EH (cell line): Measurements from ENCODE around the gene ARAP2.

Experiments used
- DNase-seq: peaks from one replicate; pipeline ENCODE4 v3.0.0-alpha.2; 2015; ENCODE audit warnings: low read depth

ARAP2 gene

GRCh38 chr4:36038491-36038890 is 205.8 kb downstream of the ARAP2 start:
- no peak for DNase-seq

GRCh38 chr4:36037127-36037526 is 207.2 kb downstream of the ARAP2 start:
- no peak for DNase-seq

DNA sequence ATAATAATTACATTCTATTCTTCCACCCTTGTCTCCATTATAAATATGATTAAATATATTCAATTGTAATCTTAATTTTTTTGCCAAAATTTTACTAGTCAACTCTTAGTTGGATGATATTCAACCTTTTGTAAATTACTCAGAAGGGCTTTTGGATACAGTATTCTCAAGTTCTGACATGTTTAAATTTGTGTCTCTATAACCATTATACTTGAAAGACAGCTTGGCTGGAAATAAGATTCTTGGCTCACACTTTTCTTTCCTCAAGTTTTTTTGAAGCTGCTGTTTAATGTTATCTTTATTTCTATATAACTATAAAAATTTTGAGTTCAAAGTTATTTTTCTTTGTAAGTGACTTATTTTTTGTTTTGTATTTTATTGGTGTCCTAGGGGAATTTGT is 214.4 kb downstream of the ARAP2 start:
- DNase-seq = no peak

DNA sequence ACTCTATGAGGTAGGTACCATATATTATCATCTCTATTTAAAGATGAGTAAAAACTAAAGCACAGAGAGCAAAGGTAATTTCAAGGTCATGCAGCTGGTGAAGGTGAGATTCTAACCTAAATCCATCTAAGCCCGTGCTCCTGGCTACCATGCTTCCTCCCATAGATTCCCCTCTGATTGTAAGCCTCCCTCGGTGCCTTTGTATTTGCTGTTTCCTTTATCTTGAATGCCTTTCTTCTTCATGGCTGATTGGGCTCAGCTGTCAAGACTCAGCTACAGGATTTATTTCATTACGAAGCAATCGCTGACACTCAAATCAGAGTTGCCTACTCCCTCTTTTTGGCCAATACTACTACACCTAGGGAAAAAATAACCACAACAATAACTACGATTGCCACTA is 217.1 kb downstream of the ARAP2 start:
- no peak for DNase-seq

DNA sequence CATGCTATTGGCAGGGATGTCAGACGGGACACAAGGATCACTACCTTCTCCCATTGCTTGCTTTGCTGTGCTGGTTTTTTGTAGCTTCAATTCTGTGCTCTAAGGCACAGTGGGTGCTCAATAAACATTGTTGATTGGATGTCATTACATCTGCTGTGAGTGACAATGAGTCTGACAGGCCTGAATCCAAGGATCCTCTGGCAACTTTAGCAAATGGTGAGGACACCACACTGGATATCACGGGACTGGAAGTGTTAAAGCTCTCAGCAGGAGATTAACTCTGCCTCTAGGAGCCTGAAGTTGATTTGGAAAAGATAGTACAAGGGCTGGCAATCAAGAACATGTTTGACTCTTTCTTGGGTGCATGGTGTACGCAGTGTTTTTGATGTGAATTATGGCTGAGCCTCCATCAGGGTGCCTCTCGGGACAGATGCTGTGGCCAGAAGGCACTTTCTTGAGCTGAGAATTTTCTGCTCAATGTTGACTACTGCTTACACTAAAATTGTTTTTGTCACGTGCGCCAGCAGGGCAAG is 217.9 kb downstream of the ARAP2 start:
- no peak for DNase-seq

GRCh38 chr4:36024901-36025660 is 219.2 kb downstream of the ARAP2 start:
- no peak for DNase-seq

GRCh38 chr4:36020351-36020750 is 224.0 kb downstream of the ARAP2 start:
- no peak for DNase-seq
